Activated T-cell treated with anti-CD3 and anti-CD28 coated beads, Interleukin-2, amount 50 U/mL, for 72 hours (primary cell): ENCODE results near the gene RAB9A. TPM values are rescaled to one million over a fixed set of nuclear protein-coding genes. Genes with fewer than 3 reads are reported as not detected.
A peak's percentile ranks its signal among the peaks of the same experiment; 100 is the strongest.
"Not testable (repeated sequence)": the region's sequence is repeated elsewhere in the genome, so short reads cannot be mapped to it uniquely, and the experiment has no call there.

Source experiments
- ATAC-seq, 2 donors: fragments of 150-1000 bp; cut with Tn5 transposase; replicated peaks in 1 of 2; 2 replicates each; pipeline ENCODE4 v1.10.0; 2021; ENCODE audit warnings: moderate library complexity in 2 of 2, mild to moderate bottlenecking in 1 of 2
- DNase-seq, 2 donors: peaks; one replicate each; pipeline ENCODE4 v3.0.0; 2021 to 2022; ENCODE audit warnings: mixed read lengths in 1 of 2
- H3K27ac Mint-ChIP-seq: one replicate; pipeline ENCODE4 v1.8.0; 2022; ENCODE audit warnings: mild to moderate bottlenecking, moderate library complexity, mixed read lengths
- H3K27me3 Mint-ChIP-seq: one replicate; pipeline ENCODE4 v1.8.0; 2022; ENCODE audit warnings: low read depth, mixed read lengths
- H3K36me3 Mint-ChIP-seq, 2 donors: one replicate each; pipeline ENCODE4 v1.8.0; 2022; ENCODE audit warnings: mixed read lengths in 2 of 2, mild to moderate bottlenecking in 1 of 2; ENCODE audit not compliant: insufficient read depth in 2 of 2
- H3K4me1 Mint-ChIP-seq: one replicate; pipeline ENCODE4 v1.8.0; 2022; ENCODE audit warnings: low read depth, mixed read lengths
- H3K4me3 Mint-ChIP-seq, 2 donors: one replicate each; pipeline ENCODE4 v1.8.0; 2022; ENCODE audit warnings: mild to moderate bottlenecking in 2 of 2, mixed read lengths in 2 of 2, moderate library complexity in 2 of 2
- H3K9me3 Mint-ChIP-seq, 2 donors: one replicate each; pipeline ENCODE4 v1.8.0; 2022; ENCODE audit warnings: mixed read lengths in 2 of 2
- total RNA-seq, 2 donors: library from RNA; stranded (reverse); gene quantifications; one replicate each; pipeline ENCODE4 v1.2.3, GENCODE V29; 2022

The RAB9A gene
- total RNA-seq, 2 donors from 2014 or later: 56.0 to 71.6 TPM

GRCh38 chrX:13655674-13656073 is 33.3 kb upstream of the RAB9A start:
- H3K4me3 Mint-ChIP-seq: no peak overlapping the region
- peaks cover 29% of the 10 kb centered on the region for H3K4me1 Mint-ChIP-seq

GRCh38 chrX:13658602-13659001 is 30.3 kb upstream of the RAB9A start:
- Mint-ChIP-seq H3K27me3 (peaks cover 25% of the 10 kb centered on the region), H3K36me3 (peaks cover 0 to 14% of the 10 kb centered on the region in 2 donors), H3K4me1 (peaks cover 17% of the 10 kb centered on the region), H3K4me3 (peak overlapping the region; percentile 33 to 65), H3K9me3 (no peaks in the 10 kb centered on the region), H3K27ac (peak overlapping the region; percentile 10)
- ATAC-seq: no peak
- DNase-seq: peak in 1 of 2 donors; percentile 14

More at GRCh38 chrX:13655674-13656073, 33.3 kb upstream of the RAB9A start:
- no peaks in the 10 kb centered on the region for H3K9me3 Mint-ChIP-seq
- peaks cover 0 to 3% of the 10 kb centered on the region in 2 donors for H3K36me3 Mint-ChIP-seq
- DNase-seq (no peak), ATAC-seq (no peak)
- H3K27ac Mint-ChIP-seq: no peak overlapping the region
- H3K27me3 Mint-ChIP-seq: peaks cover 25% of the 10 kb centered on the region

- no peak overlapping the region for H3K27ac Mint-ChIP-seq
- DNase-seq: no peak
- no peak for ATAC-seq
- peaks cover 0 to 14% of the 10 kb centered on the region in 2 donors for H3K36me3 Mint-ChIP-seq
- peaks cover 25% of the 10 kb centered on the region for H3K27me3 Mint-ChIP-seq
- peak overlapping the region in 1 of 2 donors; percentile 65 for H3K4me3 Mint-ChIP-seq
- no peaks in the 10 kb centered on the region for H3K9me3 Mint-ChIP-seq
- peaks cover 13% of the 10 kb centered on the region for H3K4me1 Mint-ChIP-seq
Measured at GRCh38 chrX:13659063-13659462, 29.9 kb upstream of the RAB9A start.

GRCh38 chrX:13661735-13662288 is 27.1 kb upstream of the RAB9A start:
- H3K36me3 Mint-ChIP-seq: peaks cover 0 to 16% of the 10 kb centered on the region in 2 donors
- H3K4me3 Mint-ChIP-seq: peak overlapping the region; percentile 7 to 79
- ATAC-seq (peak; percentile 62 to 91), DNase-seq (no peak)
- H3K9me3 Mint-ChIP-seq: no peaks in the 10 kb centered on the region
- peaks cover 35% of the 10 kb centered on the region for H3K27me3 Mint-ChIP-seq
- H3K4me1 Mint-ChIP-seq: peaks cover 7% of the 10 kb centered on the region
- peak overlapping the region; percentile 87 for H3K27ac Mint-ChIP-seq

- H3K27ac Mint-ChIP-seq: peak overlapping the region; percentile 87
- H3K27me3 Mint-ChIP-seq: peaks cover 33% of the 10 kb centered on the region
- H3K36me3 Mint-ChIP-seq: peaks cover 0 to 16% of the 10 kb centered on the region in 2 donors
- ATAC-seq (no peak), DNase-seq (no peak)
- peaks cover 7% of the 10 kb centered on the region for H3K4me1 Mint-ChIP-seq
- H3K9me3 Mint-ChIP-seq: no peaks in the 10 kb centered on the region
- H3K4me3 Mint-ChIP-seq: peak overlapping the region; percentile 23 to 79
Measured at GRCh38 chrX:13662355-13662791, 26.6 kb upstream of the RAB9A start.

- Mint-ChIP-seq H3K9me3 (no peaks in the 10 kb centered on the region), H3K27ac (no peak overlapping the region), H3K4me3 (no peak overlapping the region), H3K36me3 (peaks cover 0 to 16% of the 10 kb centered on the region in 2 donors), H3K27me3 (peaks cover 24% of the 10 kb centered on the region), H3K4me1 (peaks cover 9% of the 10 kb centered on the region)
- DNase-seq (no peak), ATAC-seq (no peak)
Measured at GRCh38 chrX:13664020-13664419, 24.9 kb upstream of the RAB9A start.

GRCh38 chrX:13666836-13667235 is 22.1 kb upstream of the RAB9A start:
- peaks cover 0 to 18% of the 10 kb centered on the region in 2 donors for H3K36me3 Mint-ChIP-seq
- H3K4me1 Mint-ChIP-seq: peaks cover 26% of the 10 kb centered on the region
- no peak overlapping the region for H3K27ac Mint-ChIP-seq
- peaks cover 21% of the 10 kb centered on the region for H3K27me3 Mint-ChIP-seq
- no peak for DNase-seq
- H3K4me3 Mint-ChIP-seq: no peak overlapping the region
- ATAC-seq: no peak
- H3K9me3 Mint-ChIP-seq: no peaks in the 10 kb centered on the region

GRCh38 chrX:13667919-13668318 is 21.0 kb upstream of the RAB9A start:
- peaks cover 0 to 11% of the 10 kb centered on the region in 2 donors for H3K36me3 Mint-ChIP-seq
- no peaks in the 10 kb centered on the region for H3K9me3 Mint-ChIP-seq
- DNase-seq: no peak
- peaks cover 21% of the 10 kb centered on the region for H3K27me3 Mint-ChIP-seq
- H3K27ac Mint-ChIP-seq: no peak overlapping the region
- H3K4me1 Mint-ChIP-seq: peaks cover 26% of the 10 kb centered on the region
- no peak overlapping the region for H3K4me3 Mint-ChIP-seq
- ATAC-seq: no peak

GRCh38 chrX:13669246-13669737 is 19.6 kb upstream of the RAB9A start:
- Mint-ChIP-seq H3K4me3 (peak overlapping the region; percentile 72 to 86), H3K36me3 (peaks cover 0 to 11% of the 10 kb centered on the region in 2 donors), H3K27ac (peak overlapping the region; percentile 95), H3K27me3 (peaks cover 21% of the 10 kb centered on the region), H3K4me1 (peaks cover 26% of the 10 kb centered on the region), H3K9me3 (no peaks in the 10 kb centered on the region)
- DNase-seq (peak; percentile 61 to 72), ATAC-seq (peak; percentile 88 to 92)

GRCh38 chrX:13669755-13670154 is 19.2 kb upstream of the RAB9A start:
- H3K27me3 Mint-ChIP-seq: peaks cover 21% of the 10 kb centered on the region
- not testable (repeated sequence) for ATAC-seq, H3K9me3 Mint-ChIP-seq
- H3K4me3 Mint-ChIP-seq: peak overlapping the region; percentile 72 to 86
- peaks cover 26% of the 10 kb centered on the region for H3K4me1 Mint-ChIP-seq
- H3K36me3 Mint-ChIP-seq: peaks cover 0 to 11% of the 10 kb centered on the region in 2 donors
- H3K27ac Mint-ChIP-seq: peak overlapping the region; percentile 95
- peak in 1 of 2 donors; percentile 33 for DNase-seq

- ATAC-seq (no peak), DNase-seq (no peak)
- peak overlapping the region; percentile 95 for H3K27ac Mint-ChIP-seq
- H3K9me3 Mint-ChIP-seq: no peaks in the 10 kb centered on the region
- H3K36me3 Mint-ChIP-seq: peaks cover 0 to 8% of the 10 kb centered on the region in 2 donors
- peak overlapping the region; percentile 51 to 72 for H3K4me3 Mint-ChIP-seq
- H3K4me1 Mint-ChIP-seq: peaks cover 26% of the 10 kb centered on the region
- H3K27me3 Mint-ChIP-seq: peaks cover 17% of the 10 kb centered on the region
Measured at GRCh38 chrX:13670197-13670596, 18.7 kb upstream of the RAB9A start.

GRCh38 chrX:13673016-13673415 is 15.9 kb upstream of the RAB9A start:
- ATAC-seq (no peak), DNase-seq (no peak)
- Mint-ChIP-seq H3K27me3 (peaks cover 6% of the 10 kb centered on the region), H3K4me1 (peaks cover 26% of the 10 kb centered on the region), H3K27ac (no peak overlapping the region), H3K9me3 (no peaks in the 10 kb centered on the region), H3K4me3 (no peak overlapping the region), H3K36me3 (peaks cover 0 to 9% of the 10 kb centered on the region in 2 donors)

GRCh38 chrX:13676885-13677284 is 12.0 kb upstream of the RAB9A start:
- Mint-ChIP-seq H3K4me3 (no peak overlapping the region), H3K27me3 (peaks cover 6% of the 10 kb centered on the region), H3K9me3 (no peaks in the 10 kb centered on the region), H3K4me1 (no peaks in the 10 kb centered on the region), H3K27ac (no peak overlapping the region), H3K36me3 (peaks cover 0 to 1% of the 10 kb centered on the region in 2 donors)
- no peak for ATAC-seq
- no peak for DNase-seq

- not testable (repeated sequence) for H3K4me3 Mint-ChIP-seq, H3K4me1 Mint-ChIP-seq, ATAC-seq, DNase-seq, H3K27ac Mint-ChIP-seq, H3K36me3 Mint-ChIP-seq, H3K27me3 Mint-ChIP-seq, H3K9me3 Mint-ChIP-seq
Measured at GRCh38 chrX:13679700-13680099, 9.2 kb upstream of the RAB9A start.
